ENCODE measurements around the gene ACTN1.

ACTN1 gene

DNA sequence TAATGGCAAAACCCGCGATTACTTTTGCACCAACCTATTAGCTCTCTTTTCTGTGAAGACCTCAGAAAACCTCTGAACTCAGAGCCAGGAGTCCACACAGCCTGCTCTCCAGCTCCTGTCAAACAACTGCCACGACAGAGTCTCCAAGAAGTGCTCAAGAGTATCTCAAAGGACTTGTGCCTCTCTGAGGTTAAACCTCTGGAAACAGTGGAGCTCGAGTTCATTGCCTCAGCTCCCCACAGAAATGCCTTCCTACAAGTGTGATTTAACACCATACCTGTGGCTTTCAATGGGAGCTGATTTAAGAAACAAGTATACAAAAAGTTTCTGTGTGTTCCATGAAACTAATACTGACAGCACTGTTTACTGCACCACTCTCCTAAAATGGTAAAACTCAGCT is 20.1 kb downstream of the ACTN1 start:
- TF ChIP-seq, protein P1, sequence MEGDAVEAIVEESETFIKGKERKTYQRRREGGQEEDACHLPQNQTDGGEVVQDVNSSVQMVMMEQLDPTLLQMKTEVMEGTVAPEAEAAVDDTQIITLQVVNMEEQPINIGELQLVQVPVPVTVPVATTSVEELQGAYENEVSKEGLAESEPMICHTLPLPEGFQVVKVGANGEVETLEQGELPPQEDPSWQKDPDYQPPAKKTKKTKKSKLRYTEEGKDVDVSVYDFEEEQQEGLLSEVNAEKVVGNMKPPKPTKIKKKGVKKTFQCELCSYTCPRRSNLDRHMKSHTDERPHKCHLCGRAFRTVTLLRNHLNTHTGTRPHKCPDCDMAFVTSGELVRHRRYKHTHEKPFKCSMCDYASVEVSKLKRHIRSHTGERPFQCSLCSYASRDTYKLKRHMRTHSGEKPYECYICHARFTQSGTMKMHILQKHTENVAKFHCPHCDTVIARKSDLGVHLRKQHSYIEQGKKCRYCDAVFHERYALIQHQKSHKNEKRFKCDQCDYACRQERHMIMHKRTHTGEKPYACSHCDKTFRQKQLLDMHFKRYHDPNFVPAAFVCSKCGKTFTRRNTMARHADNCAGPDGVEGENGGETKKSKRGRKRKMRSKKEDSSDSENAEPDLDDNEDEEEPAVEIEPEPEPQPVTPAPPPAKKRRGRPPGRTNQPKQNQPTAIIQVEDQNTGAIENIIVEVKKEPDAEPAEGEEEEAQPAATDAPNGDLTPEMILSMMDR (conservative IDR thresholded peaks at IDR 0.05; ENCODE audit: control insufficient read depth, insufficient read depth, low read depth, low read length), result no peak
- DNase-seq (ENCODE audit: low read depth), result no peak
- no peak overlapping the region for H3K4me3 ChIP-seq (ENCODE audit: control insufficient read depth, low read depth, low read length)

DNA sequence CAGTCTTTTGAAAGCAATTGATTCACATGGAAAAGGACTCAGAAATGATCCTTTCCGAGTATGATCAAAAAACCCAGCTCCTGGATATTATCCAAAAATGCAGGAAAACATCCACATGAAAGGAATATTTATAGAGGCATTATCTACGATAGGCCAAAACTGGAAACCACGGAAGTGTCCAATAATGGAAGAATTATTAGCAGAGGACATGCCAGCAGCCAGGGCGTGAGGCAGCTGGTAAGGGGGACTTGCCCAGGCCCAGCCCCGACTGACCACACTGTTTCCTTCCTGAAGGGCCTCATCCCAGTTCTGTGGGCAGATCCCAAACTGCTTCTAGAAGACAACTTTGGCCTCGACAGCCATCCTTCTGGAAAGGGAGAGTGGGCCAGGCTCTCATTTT is 20.5 kb downstream of the ACTN1 start:
- DNase-seq (ENCODE audit: low read depth), result no peak
- TF ChIP-seq, protein P1 (conservative IDR thresholded peaks at IDR 0.05; ENCODE audit: control insufficient read depth, insufficient read depth, low read depth, low read length), result no peak
- H3K4me3 ChIP-seq (ENCODE audit: control insufficient read depth, low read depth, low read length), result no peak overlapping the region

DNA sequence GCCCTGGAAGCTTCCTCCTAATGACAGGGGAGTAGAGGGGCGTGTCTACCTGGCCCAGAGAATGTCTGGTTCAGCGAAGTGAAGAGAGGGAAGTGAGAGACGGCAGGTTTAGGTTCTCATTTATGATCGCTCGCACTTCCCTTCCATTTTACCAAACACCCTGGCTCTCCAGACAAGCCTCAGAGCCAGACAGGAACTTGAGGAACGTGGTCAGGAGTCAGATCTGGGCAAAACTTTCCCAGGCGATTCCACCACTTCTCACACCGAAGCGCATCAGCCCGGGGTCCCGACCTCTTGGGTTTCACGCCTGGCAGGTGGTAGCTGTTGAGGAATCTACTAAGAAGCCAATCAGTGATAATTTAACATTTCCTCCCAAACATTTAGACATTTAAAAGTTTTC is 21.3 kb downstream of the ACTN1 start:
- no peak overlapping the region for H3K4me3 ChIP-seq (ENCODE audit: control insufficient read depth, low read depth, low read length)
- no peak for DNase-seq (ENCODE audit: low read depth)
- TF ChIP-seq, protein P1 (conservative IDR thresholded peaks at IDR 0.05; ENCODE audit: control insufficient read depth, insufficient read depth, low read depth, low read length), result no peak

DNA sequence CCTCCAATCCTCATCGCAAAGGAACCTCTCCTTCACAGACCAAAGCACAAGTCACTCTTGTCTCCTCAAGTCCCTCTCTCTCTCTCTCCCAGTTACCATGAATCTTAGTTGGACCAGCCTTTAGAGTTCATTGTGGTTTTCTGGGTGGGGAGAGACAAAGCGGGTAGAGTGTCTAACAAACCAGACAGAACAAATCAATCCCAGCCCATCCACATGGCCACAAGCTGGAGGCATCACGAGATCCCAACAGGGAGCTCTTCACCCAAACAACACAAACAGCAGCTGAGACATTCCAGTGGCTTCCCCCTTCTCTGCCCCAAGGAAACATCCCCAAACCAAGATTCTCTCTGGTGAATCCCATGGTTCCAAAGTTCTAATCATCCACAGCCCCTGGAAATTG is 22.4 kb downstream of the ACTN1 start:
- peak; percentile 74 for DNase-seq (ENCODE audit: low read depth)
- TF ChIP-seq, protein P1 (conservative IDR thresholded peaks at IDR 0.05; ENCODE audit: control insufficient read depth, insufficient read depth, low read depth, low read length), result no peak
- no peak overlapping the region for H3K4me3 ChIP-seq (ENCODE audit: control insufficient read depth, low read depth, low read length)

DNA sequence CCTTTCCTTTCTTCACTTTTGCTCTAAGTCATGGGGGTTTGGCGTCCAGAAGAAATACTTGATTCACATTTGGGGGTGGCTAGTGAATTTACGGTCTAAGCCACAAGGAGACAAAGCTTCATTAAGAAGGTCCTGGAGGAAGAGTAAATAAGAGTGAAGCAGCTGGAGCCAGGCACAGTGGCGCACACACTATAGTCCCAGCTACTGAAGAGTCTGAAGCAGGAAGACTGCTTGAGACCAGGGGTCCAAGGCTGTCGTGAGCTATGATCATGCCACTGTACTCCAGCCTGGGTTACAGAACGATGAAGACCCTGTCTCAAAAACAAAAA is 23.3 kb downstream of the ACTN1 start:
- TF ChIP-seq, protein P1 (conservative IDR thresholded peaks at IDR 0.05; ENCODE audit: control insufficient read depth, insufficient read depth, low read depth, low read length), result no peak
- DNase-seq (ENCODE audit: low read depth), result no peak
- no peak overlapping the region for H3K4me3 ChIP-seq (ENCODE audit: control insufficient read depth, low read depth, low read length)

DNA sequence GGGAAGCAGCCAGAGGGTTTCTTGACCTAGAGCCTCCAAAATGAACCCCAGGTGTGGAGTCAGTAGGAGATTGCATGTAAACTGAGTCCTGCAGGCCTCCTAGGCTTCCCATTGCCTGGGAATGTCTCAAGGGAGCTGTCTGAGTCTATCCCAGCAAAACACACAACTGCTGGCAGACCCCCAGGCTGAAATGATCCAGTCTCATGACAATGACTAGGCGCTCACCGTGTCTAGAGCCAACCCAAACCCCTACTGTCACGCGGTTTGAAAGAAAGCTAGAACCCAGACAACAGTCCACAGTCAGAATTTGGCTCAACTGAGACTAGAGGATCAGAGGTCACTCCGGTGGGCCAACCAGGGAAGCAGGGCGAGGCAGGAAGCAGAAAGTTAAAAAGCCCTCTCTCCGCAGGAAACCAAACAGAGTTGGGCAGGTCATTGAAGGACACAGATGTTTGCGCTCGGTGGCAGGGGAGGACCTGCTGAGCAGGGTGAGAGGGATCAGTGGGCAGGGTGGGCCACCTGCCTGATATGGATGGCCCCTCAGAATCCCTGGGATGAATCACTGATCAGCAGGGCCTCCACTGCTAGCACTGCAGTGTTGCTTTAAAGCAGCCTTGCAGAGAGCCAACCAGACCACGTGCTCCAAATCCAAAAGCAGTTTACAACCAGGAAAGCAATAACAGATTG is 23.8 kb downstream of the ACTN1 start:
- no peak overlapping the region for H3K4me3 ChIP-seq (ENCODE audit: control insufficient read depth, low read depth, low read length)
- peak; percentile 77 for DNase-seq (ENCODE audit: low read depth)
- TF ChIP-seq, protein P1 (conservative IDR thresholded peaks at IDR 0.05; ENCODE audit: control insufficient read depth, insufficient read depth, low read depth, low read length), result no peak

DNA sequence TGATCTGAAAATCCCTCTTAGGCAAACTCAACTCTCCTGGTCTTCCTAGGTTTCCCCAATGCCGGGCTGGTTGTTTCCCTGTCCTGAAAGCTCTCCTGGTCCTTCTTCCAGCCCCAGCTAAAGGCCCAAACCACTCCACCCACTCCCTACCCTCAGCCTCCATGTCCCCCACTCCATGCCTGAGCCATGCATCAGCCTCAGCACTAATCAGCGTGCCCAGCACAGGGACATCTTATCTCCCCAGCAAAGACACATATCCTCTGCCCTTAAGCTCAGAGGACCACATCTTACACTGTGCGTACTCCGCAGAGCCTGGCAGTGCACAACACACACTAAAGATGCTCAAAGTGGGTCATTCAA is 25.9 kb downstream of the ACTN1 start:
- no peak overlapping the region for H3K4me3 ChIP-seq (ENCODE audit: control insufficient read depth, low read depth, low read length)
- DNase-seq (ENCODE audit: low read depth), result no peak
- TF ChIP-seq, protein P1 (conservative IDR thresholded peaks at IDR 0.05; ENCODE audit: control insufficient read depth, insufficient read depth, low read depth, low read length), result no peak

Data from fibroblast of mammary gland (primary cell).